Measurements from ENCODE around the gene SPATA21.

- TF ChIP-seq CTCF (IDR thresholded peaks at IDR 0.05) (no peak), POLR2A (IDR thresholded peaks at IDR 0.05) (no peak)
Measured at GRCh38 chr1:16449666-16450065, 12.4 kb upstream of the SPATA21 start.

All from body of pancreas (tissue), 4 donors.